HEK293 (cell line): Measurements from ENCODE around the gene APEX1.

Experiments used
- CTCF ChIA-PET: fragments of 350-600 bp; formaldehyde crosslinking; extraction: SDS; loops from one replicate; lab custom pipeline; 2021; ENCODE audit warnings: antibody characterized with exemption; lab: Yijun Ruan, JAX
- POLR2A ChIA-PET: fragments of 300-600 bp; formaldehyde crosslinking; extraction: SDS; loops from one replicate; lab custom pipeline; 2020; ENCODE audit warnings: antibody characterized with exemption, inconsistent platforms; lab: Yijun Ruan, JAX
- H3K27ac ChIP-seq: fragments of 200-500 bp; sonication (Bioruptor generic); 2 replicates; pipeline ENCODE4 v1.5.1; 2014; ENCODE audit warnings: low read depth, low read length, control low read depth, inconsistent platforms; ENCODE audit errors: extremely low read depth
- H3K36me3 ChIP-seq, 2 experiments: fragments of 200-500 bp in 1 of 2; sonication (Bioruptor generic) in 1 of 2; 1 replicate in 1 of 2; 2 replicates in 1 of 2; pipeline ENCODE4 v1.5.1; 2014 to 2017; ENCODE audit warnings: inconsistent platforms in 2 of 2, low read length in 2 of 2; ENCODE audit not compliant: control insufficient read depth in 2 of 2, insufficient read depth in 1 of 2
- H3K4me1 ChIP-seq: fragments of 200-500 bp; sonication (Bioruptor generic); 2 replicates; pipeline ENCODE4 v1.5.1; 2014; ENCODE audit warnings: mild to moderate bottlenecking, low read length, inconsistent platforms; ENCODE audit not compliant: control insufficient read depth, insufficient read depth
- H3K4me3 ChIP-seq: 2 replicates; pipeline ENCODE4 v1.5.1; 2011; ENCODE audit warnings: low read depth, mild to moderate bottlenecking, control low read depth, low read length, moderate library complexity
- H3K9me3 ChIP-seq: fragments of 200-500 bp; sonication (Bioruptor generic); 2 replicates; pipeline ENCODE4 v1.5.1; 2014; ENCODE audit warnings: low read depth, low read length, inconsistent platforms; ENCODE audit not compliant: control insufficient read depth, insufficient read depth
- FEZF1 ChIP-seq: fragments of 450-650 bp; formaldehyde crosslinking; IDR thresholded peaks from 2 replicates; pipeline ENCODE4 v1.5.1; 2016; ENCODE audit warnings: missing biosample characterization, missing genetic modification characterization
- GLIS1 ChIP-seq: fragments of 450-650 bp; formaldehyde crosslinking; IDR thresholded peaks from 2 replicates; pipeline ENCODE4 v1.5.1; 2016; ENCODE audit warnings: missing biosample characterization, missing genetic modification characterization
- PRDM10 ChIP-seq: fragments of 450-650 bp; formaldehyde crosslinking; IDR thresholded peaks from 2 replicates; pipeline ENCODE4 v1.5.1; 2016; ENCODE audit warnings: missing biosample characterization, missing genetic modification characterization
- ZBTB10 ChIP-seq: fragments of 450-650 bp; formaldehyde crosslinking; IDR thresholded peaks from 2 replicates; pipeline ENCODE4 v1.5.1; 2016; ENCODE audit warnings: missing biosample characterization, missing genetic modification characterization
- ZBTB17 ChIP-seq: fragments of 450-650 bp; formaldehyde crosslinking; IDR thresholded peaks from 2 replicates; pipeline ENCODE4 v1.5.1; 2016; ENCODE audit warnings: missing biosample characterization, missing genetic modification characterization
- ZIC2 ChIP-seq: fragments of 450-650 bp; formaldehyde crosslinking; IDR thresholded peaks from 2 replicates; pipeline ENCODE4 v1.5.1; 2016; ENCODE audit warnings: missing biosample characterization, missing genetic modification characterization
- ZNF112 ChIP-seq: fragments of 450-650 bp; formaldehyde crosslinking; IDR thresholded peaks from 2 replicates; pipeline ENCODE4 v1.5.0; 2017; ENCODE audit warnings: missing biosample characterization, missing genetic modification characterization
- ZNF16 ChIP-seq: fragments of 450-650 bp; formaldehyde crosslinking; IDR thresholded peaks from 2 replicates; pipeline ENCODE4 v1.5.1; 2016; ENCODE audit warnings: low read depth, missing biosample characterization, missing genetic modification characterization
- ZNF174 ChIP-seq: fragments of 450-650 bp; formaldehyde crosslinking; IDR thresholded peaks from 2 replicates; pipeline ENCODE4 v1.5.0; 2017; ENCODE audit warnings: missing biosample characterization, mild to moderate bottlenecking, missing genetic modification characterization
- ZNF23 ChIP-seq: fragments of 450-650 bp; formaldehyde crosslinking; IDR thresholded peaks from 2 replicates; pipeline ENCODE4 v1.5.1; 2016; ENCODE audit warnings: missing biosample characterization, missing genetic modification characterization, borderline replicate concordance
- ZNF274 ChIP-seq, 2 experiments: fragments of 200-500 bp in 1 of 2; fragments of 450-650 bp in 1 of 2; sonication (Bioruptor generic) in 1 of 2; formaldehyde crosslinking in 1 of 2; IDR thresholded peaks; 2 replicates each; pipeline versions ENCODE4 v1.5.1 to v1.6.1; 2014 to 2016; ENCODE audit warnings: borderline replicate concordance in 1 of 2, inconsistent platforms in 1 of 2, low read length in 1 of 2, missing biosample characterization in 1 of 2, missing genetic modification characterization in 1 of 2
- ZNF292 ChIP-seq: fragments of 450-650 bp; formaldehyde crosslinking; IDR thresholded peaks from 2 replicates; pipeline ENCODE4 v1.5.1; 2016; ENCODE audit warnings: low read depth, missing biosample characterization, missing genetic modification characterization, borderline replicate concordance
- ZNF398 ChIP-seq: fragments of 450-650 bp; formaldehyde crosslinking; IDR thresholded peaks from 2 replicates; pipeline ENCODE4 v1.5.1; 2017; ENCODE audit warnings: missing biosample characterization, missing genetic modification characterization
- ZNF513 ChIP-seq: fragments of 450-650 bp; IDR thresholded peaks from 2 replicates; pipeline ENCODE4 v1.5.1; 2018; ENCODE audit warnings: missing biosample characterization, missing genetic modification characterization
- ZNF692 ChIP-seq: fragments of 450-650 bp; formaldehyde crosslinking; IDR thresholded peaks from 2 replicates; pipeline ENCODE4 v1.5.1; 2016; ENCODE audit warnings: missing biosample characterization, missing genetic modification characterization
- ZSCAN5A ChIP-seq: fragments of 450-650 bp; formaldehyde crosslinking; IDR thresholded peaks from 2 replicates; pipeline ENCODE4 v1.5.1; 2016; ENCODE audit warnings: missing biosample characterization, missing genetic modification characterization
- ZXDB ChIP-seq: fragments of 450-650 bp; formaldehyde crosslinking; IDR thresholded peaks from 2 replicates; pipeline ENCODE4 v1.5.1; 2016; ENCODE audit warnings: missing biosample characterization, missing genetic modification characterization

Gene APEX1

GRCh38 chr14:20476776-20477175 is 21.8 kb downstream of the APEX1 start (continued):
- TF ChIP-seq ZBTB10: no peak
- no peak for TF ChIP-seq ZSCAN5A (tag by site-specific recombination)
- no peak for TF ChIP-seq ZNF274 (IDR thresholded peaks at IDR 0.05; ENCODE audit: low read length)
- TF ChIP-seq ZNF274 (tag by site-specific recombination; IDR thresholded peaks at IDR 0.05; ENCODE audit: borderline replicate concordance): no peak

- Histone ChIP-seq H3K4me1 (peaks cover 2% of the 10 kb centered on the region; the same call in 1 of the 2 replicates), H3K4me3 (no peak overlapping the region), H3K9me3 (no peaks in the 10 kb centered on the region), H3K36me3 (peaks cover 44 to 63% of the 10 kb centered on the region in 2 experiments), H3K27ac (no peak overlapping the region; the same call in 1 of the 2 replicates)
- peak; percentile 45 for TF ChIP-seq ZIC2 (tag by site-specific recombination)
- TF ChIP-seq ZNF398: peak; percentile 10; the same call in 1 of the 2 replicates
- peak; percentile 55 for TF ChIP-seq ZNF513 (tag by site-specific recombination)
- TF ChIP-seq ZNF16: no peak
- no peak for TF ChIP-seq ZNF292 (tag by site-specific recombination)
- peak; percentile 25; the same call in 1 of the 2 replicates for TF ChIP-seq PRDM10 (tag by site-specific recombination)
- peak; percentile 28; the same call in 1 of the 2 replicates for TF ChIP-seq GLIS1 (tag by site-specific recombination)
- TF ChIP-seq ZNF692 (tag by site-specific recombination): 0 out of 2 replicates have a peak, but pooled peaks have one; percentile 19
- TF ChIP-seq ZNF112 (tag by site-specific recombination): no peak
- peak; percentile 35; the same call in 1 of the 2 replicates for TF ChIP-seq ZBTB17 (tag by site-specific recombination)
- peak; percentile 58; the same call in 1 of the 2 replicates for TF ChIP-seq ZXDB (tag by site-specific recombination)
- peak; percentile 78 for TF ChIP-seq FEZF1 (tag by site-specific recombination)
- TF ChIP-seq ZNF23: no peak
- no peak for TF ChIP-seq ZNF174 (tag by site-specific recombination)
- ChIA-PET POLR2A (interaction anchor here (0.8 to 1.9 kb wide), 2 partner anchors 15 to 16 kb away, joined by 3 to 7 read pairs; partner anchors contain the start of gene PIP4P1), CTCF (interaction anchor here (1.1 kb wide), 1 partner anchor 54 kb away, joined by 4 read pairs; no protein-coding TSS in a partner anchor)
These were observed 22.3 kb downstream of the APEX1 start for GRCh38 chr14:20477211-20477876.
